Tibial nerve (tissue), 4 donors: ENCODE measurements around the gene TOMM40.

Source experiments
- EP300 ChIP-seq, 2 donors: sonication (generic); formaldehyde crosslinking; IDR thresholded peaks; one replicate each; pipeline ENCODE4 v1.6.1; 2017; ENCODE audit warnings: antibody characterized with exemption in 2 of 2, mild to moderate bottlenecking in 1 of 2
- POLR2A ChIP-seq, 2 donors: fragments of 450-650 bp; IDR thresholded peaks; one replicate each; pipeline ENCODE4 v1.6.1; 2017; ENCODE audit warnings: antibody characterized with exemption in 2 of 2, mild to moderate bottlenecking in 2 of 2, moderate library complexity in 2 of 2
- TF ChIP-seq, protein P1 (sequence below), 5 experiments: fragments of 200-600 bp in 3 of 5; fragments of 450-650 bp in 2 of 5; sonication (generic) in 3 of 5; IDR thresholded peaks; one replicate each; pipeline ENCODE4 v1.5.1; 2016 to 2019; ENCODE audit warnings: antibody characterized with exemption in 5 of 5, mild to moderate bottlenecking in 3 of 5, moderate library complexity in 2 of 5

GRCh38 chr19:44884566-44884965 lies 6.5 kb upstream of the TOMM40 start:
- TF ChIP-seq, protein P1, sequence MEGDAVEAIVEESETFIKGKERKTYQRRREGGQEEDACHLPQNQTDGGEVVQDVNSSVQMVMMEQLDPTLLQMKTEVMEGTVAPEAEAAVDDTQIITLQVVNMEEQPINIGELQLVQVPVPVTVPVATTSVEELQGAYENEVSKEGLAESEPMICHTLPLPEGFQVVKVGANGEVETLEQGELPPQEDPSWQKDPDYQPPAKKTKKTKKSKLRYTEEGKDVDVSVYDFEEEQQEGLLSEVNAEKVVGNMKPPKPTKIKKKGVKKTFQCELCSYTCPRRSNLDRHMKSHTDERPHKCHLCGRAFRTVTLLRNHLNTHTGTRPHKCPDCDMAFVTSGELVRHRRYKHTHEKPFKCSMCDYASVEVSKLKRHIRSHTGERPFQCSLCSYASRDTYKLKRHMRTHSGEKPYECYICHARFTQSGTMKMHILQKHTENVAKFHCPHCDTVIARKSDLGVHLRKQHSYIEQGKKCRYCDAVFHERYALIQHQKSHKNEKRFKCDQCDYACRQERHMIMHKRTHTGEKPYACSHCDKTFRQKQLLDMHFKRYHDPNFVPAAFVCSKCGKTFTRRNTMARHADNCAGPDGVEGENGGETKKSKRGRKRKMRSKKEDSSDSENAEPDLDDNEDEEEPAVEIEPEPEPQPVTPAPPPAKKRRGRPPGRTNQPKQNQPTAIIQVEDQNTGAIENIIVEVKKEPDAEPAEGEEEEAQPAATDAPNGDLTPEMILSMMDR (IDR thresholded peaks at IDR 0.05) = no peak
- TF ChIP-seq POLR2A (IDR thresholded peaks at IDR 0.05) (no peak), EP300 (IDR thresholded peaks at IDR 0.05) (no peak)
